Panc1 (cell line): ENCODE data around the gene CDYL. TPM values are rescaled to one million over a fixed set of nuclear protein-coding genes. Genes with fewer than 3 reads are reported as not detected.

Source experiments
- ATAC-seq: fragments of 200-7000 bp; cut with Tn5 transposase; 2 replicates; pipeline ENCODE4 v1.9.1; 2020; ENCODE audit warnings: mild to moderate bottlenecking, moderate library complexity
- BruUV-seq: library from RNA; stranded (reverse); fragments of 400-500 nt; replicated peaks from 2 replicates; lab custom pipeline; 2021; lab: Mats Ljungman, UMichigan
- CTCF ChIA-PET: fragments of 300-600 bp; sonication (Branson Sonifier 250); formaldehyde crosslinking; loops from one replicate; lab custom pipeline; 2022; ENCODE audit warnings: antibody characterized with exemption; lab: Charles Lee
- POLR2A ChIA-PET: fragments of 300-600 bp; sonication (Branson Sonifier 250); formaldehyde crosslinking; loops from one replicate; lab custom pipeline; 2022; ENCODE audit warnings: antibody characterized with exemption; lab: Charles Lee
- DNase-seq: peaks from one replicate; pipeline ENCODE4 v3.0.0-alpha.2; 2010; ENCODE audit warnings: low read depth, low spot score
- H3K27ac ChIP-seq: 2 replicates; pipeline ENCODE4 v1.5.1; 2011; ENCODE audit warnings: mild to moderate bottlenecking, low read length, inconsistent platforms
- H3K27me3 ChIP-seq: fragments of 200-500 bp; sonication (Bioruptor generic); 2 replicates; pipeline ENCODE4 v1.6.0; 2014; ENCODE audit warnings: low read length, inconsistent platforms; ENCODE audit not compliant: control insufficient read depth, insufficient read depth
- H3K36me3 ChIP-seq: fragments of 200-500 bp; sonication (Bioruptor generic); 2 replicates; pipeline ENCODE4 v1.5.1; 2014; ENCODE audit warnings: inconsistent platforms, mild to moderate bottlenecking, low read length, moderate library complexity; ENCODE audit not compliant: control insufficient read depth, insufficient read depth
- H3K4me1 ChIP-seq: 2 replicates; pipeline ENCODE4 v1.5.1; 2011; ENCODE audit warnings: inconsistent platforms, mild to moderate bottlenecking, low read length, moderate library complexity; ENCODE audit not compliant: control insufficient read depth, insufficient read depth
- H3K4me3 ChIP-seq, 2 experiments: 2 replicates each; pipeline ENCODE4 v1.5.1; 2011 to 2012; ENCODE audit warnings: low read depth in 2 of 2, low read length in 2 of 2, mild to moderate bottlenecking in 2 of 2, inconsistent platforms in 1 of 2, moderate library complexity in 1 of 2
- H3K9me3 ChIP-seq: fragments of 200-500 bp; sonication (Bioruptor generic); 2 replicates; pipeline ENCODE4 v1.5.1; 2014; ENCODE audit warnings: low read depth, mild to moderate bottlenecking, inconsistent platforms, low read length, moderate library complexity; ENCODE audit not compliant: control insufficient read depth, insufficient read depth
- CTCF ChIP-seq: fragments of 450-650 bp; IDR thresholded peaks from 2 replicates; pipeline ENCODE4 v1.5.1; 2017; ENCODE audit warnings: mild to moderate bottlenecking
- POLR2AphosphoS5 ChIP-seq: IDR thresholded peaks from 2 replicates; pipeline ENCODE4 v1.6.1; 2012; ENCODE audit warnings: mild to moderate bottlenecking, low read depth, low read length, moderate library complexity
- REST ChIP-seq, 2 experiments: IDR thresholded peaks; 2 replicates each; pipeline ENCODE4 v1.6.1; 2011 to 2012; ENCODE audit warnings: low read depth in 2 of 2, control low read depth in 1 of 2, low read length in 1 of 2, mild to moderate bottlenecking in 1 of 2, moderate library complexity in 1 of 2; ENCODE audit not compliant: insufficient read depth in 1 of 2
- SIN3A ChIP-seq: IDR thresholded peaks from 2 replicates; pipeline ENCODE4 v1.6.1; 2012; ENCODE audit warnings: low read depth, mild to moderate bottlenecking, low read length, moderate library complexity, borderline replicate concordance; ENCODE audit not compliant: insufficient read depth
- TCF7L2 ChIP-seq: IDR thresholded peaks from 2 replicates; pipeline ENCODE4 v1.6.1; 2011; ENCODE audit warnings: mild to moderate bottlenecking, low read depth, low read length, inconsistent platforms
- in situ Hi-C: cut with HindIII; loops from 2 replicates; pipeline ENCODE4 v1.10.0; 2016; ENCODE audit warnings: low sequenced_read_pairs, low pct_unique_long_range_greater_than_20kb
- intact Hi-C: fragments of 100-400 bp; cut with micrococcal nuclease; formaldehyde crosslinking; loops from one replicate; pipeline ENCODE4 v1.10.0; 2022; ENCODE audit not compliant: unreplicated experiment
- total RNA-seq: library from RNA; stranded (reverse); gene quantifications from one replicate; pipeline ENCODE4 v1.2.1, GENCODE V29; 2021; ENCODE audit not compliant: unreplicated experiment

Gene CDYL
- total RNA-seq, 1 experiment from 2014 or later = 61.4 TPM

GRCh38 chr6:4760773-4761172 lies 15.4 kb upstream of the CDYL start:
- in situ Hi-C loops (no loop called here), intact Hi-C loops (no loop called here)
- no peaks in the 10 kb centered on the region for H3K36me3 ChIP-seq
- H3K27me3 ChIP-seq = peaks cover 4% of the 10 kb centered on the region; the same call in 1 of the 2 replicates
- TF ChIP-seq CTCF (no peak), POLR2AphosphoS5 (no peak), TCF7L2 (no peak), SIN3A (no peak), REST (IDR thresholded peaks at IDR 0.05; ENCODE audit: insufficient read depth in 1 of 2, low read depth in 2 of 2, low read length in 1 of 2) (no peak)
- DNase-seq (no peak), ATAC-seq (no peak)
- H3K4me1 ChIP-seq = no peaks in the 10 kb centered on the region
- POLR2A ChIA-PET = no interaction called here
- H3K27ac ChIP-seq = no peak overlapping the region
- CTCF ChIA-PET = no interaction called here
- H3K9me3 ChIP-seq = peaks cover 6% of the 10 kb centered on the region; the same call in 1 of the 2 replicates
- BruUV-seq = no TSS peak
- no peak overlapping the region for H3K4me3 ChIP-seq

GRCh38 chr6:4762294-4762693 lies 13.9 kb upstream of the CDYL start:
- Histone ChIP-seq H3K36me3 (no peaks in the 10 kb centered on the region), H3K27ac (no peak overlapping the region), H3K4me1 (no peaks in the 10 kb centered on the region), H3K27me3 (no peaks in the 10 kb centered on the region), H3K4me3 (no peak overlapping the region), H3K9me3 (peaks cover 6% of the 10 kb centered on the region; the same call in 1 of the 2 replicates)
- DNase-seq (no peak), ATAC-seq (no peak)
- in situ Hi-C loops = no loop called here
- TF ChIP-seq CTCF = no peak
- TF ChIP-seq POLR2AphosphoS5 = no peak
- TF ChIP-seq REST (IDR thresholded peaks at IDR 0.05; ENCODE audit: insufficient read depth in 1 of 2, low read depth in 2 of 2, low read length in 1 of 2) = no peak
- TF ChIP-seq TCF7L2 = no peak
- no peak for TF ChIP-seq SIN3A
- POLR2A ChIA-PET = no interaction called here
- CTCF ChIA-PET = no interaction called here
- no TSS peak for BruUV-seq
- intact Hi-C loops = no loop called here
